ENCODE data around the gene SMIM35.

DNA sequence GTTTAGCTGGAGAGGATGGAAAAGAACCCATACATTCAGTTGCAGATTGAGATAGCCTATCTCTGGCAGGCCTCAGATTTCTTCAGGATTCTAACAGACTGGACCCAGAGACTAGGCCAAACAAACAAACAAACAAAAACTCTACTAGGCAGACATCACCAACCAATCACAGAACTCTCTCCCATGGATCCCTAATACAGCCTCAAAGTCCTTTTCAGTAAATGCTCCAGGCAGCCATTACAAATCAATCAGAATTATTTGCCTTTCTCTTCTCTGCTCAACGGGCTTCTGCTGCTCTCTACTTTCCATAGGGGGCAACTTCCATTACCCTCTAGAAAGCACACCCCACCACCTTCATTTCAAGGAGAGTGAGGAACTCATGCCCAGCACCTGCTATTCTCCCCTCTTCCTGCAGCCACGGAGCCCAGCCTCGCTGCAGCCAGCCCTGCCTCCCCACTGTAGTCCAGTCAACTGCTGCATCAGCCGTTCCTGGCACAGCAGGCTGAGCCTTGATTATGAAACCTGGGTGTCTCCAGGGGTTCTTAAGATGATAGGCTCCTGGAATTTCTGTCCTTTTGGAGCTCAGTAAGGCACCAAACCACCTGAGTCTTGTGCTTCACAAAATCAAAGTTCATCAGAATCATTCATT, 19.0 kb upstream of the SMIM35 start:
- no peak for TF ChIP-seq CTCF (IDR thresholded peaks at IDR 0.05)
- TF ChIP-seq EP300 (IDR thresholded peaks at IDR 0.05): no peak
